Nephron (organoid): ENCODE data around the gene TUBA4B.
A peak's percentile ranks its signal among the peaks of the same experiment; 100 is the strongest.

ENCODE experiments used
- H3K27ac Mint-ChIP-seq, 3 experiments: 2 replicates each; pipeline ENCODE4 v1.8.0; 2020; ENCODE audit warnings: mixed read lengths in 3 of 3, mild to moderate bottlenecking in 2 of 3, moderate library complexity in 1 of 3
- H3K27me3 Mint-ChIP-seq: 2 replicates; pipeline ENCODE4 v1.8.0; 2021; ENCODE audit warnings: low read depth, mild to moderate bottlenecking, moderate library complexity, mixed read lengths
- H3K36me3 Mint-ChIP-seq: 2 replicates; pipeline ENCODE4 v1.8.0; 2020; ENCODE audit warnings: low read depth, mixed read lengths
- H3K4me1 Mint-ChIP-seq: 2 replicates; pipeline ENCODE4 v1.8.0; 2020; ENCODE audit warnings: mixed read lengths
- H3K4me3 Mint-ChIP-seq, 3 experiments: 2 replicates each; pipeline ENCODE4 v1.8.0; 2020; ENCODE audit warnings: mild to moderate bottlenecking in 3 of 3, mixed read lengths in 3 of 3, moderate library complexity in 2 of 3
- H3K9me3 Mint-ChIP-seq: 2 replicates; pipeline ENCODE4 v1.8.0; 2020; ENCODE audit warnings: mixed read lengths
- TF ChIP-seq, protein P1 (sequence below), 3 experiments: fragments of 200-600 bp; sonication (generic); IDR thresholded peaks; one replicate each; pipeline ENCODE4 v1.5.0; 2021; ENCODE audit warnings: antibody characterized with exemption in 3 of 3; ENCODE audit not compliant: unreplicated experiment in 3 of 3

Gene TUBA4B

GRCh38 chr2:219250049-219250781 is 2.8 kb upstream of the TUBA4B start:
- TF ChIP-seq, protein P1, sequence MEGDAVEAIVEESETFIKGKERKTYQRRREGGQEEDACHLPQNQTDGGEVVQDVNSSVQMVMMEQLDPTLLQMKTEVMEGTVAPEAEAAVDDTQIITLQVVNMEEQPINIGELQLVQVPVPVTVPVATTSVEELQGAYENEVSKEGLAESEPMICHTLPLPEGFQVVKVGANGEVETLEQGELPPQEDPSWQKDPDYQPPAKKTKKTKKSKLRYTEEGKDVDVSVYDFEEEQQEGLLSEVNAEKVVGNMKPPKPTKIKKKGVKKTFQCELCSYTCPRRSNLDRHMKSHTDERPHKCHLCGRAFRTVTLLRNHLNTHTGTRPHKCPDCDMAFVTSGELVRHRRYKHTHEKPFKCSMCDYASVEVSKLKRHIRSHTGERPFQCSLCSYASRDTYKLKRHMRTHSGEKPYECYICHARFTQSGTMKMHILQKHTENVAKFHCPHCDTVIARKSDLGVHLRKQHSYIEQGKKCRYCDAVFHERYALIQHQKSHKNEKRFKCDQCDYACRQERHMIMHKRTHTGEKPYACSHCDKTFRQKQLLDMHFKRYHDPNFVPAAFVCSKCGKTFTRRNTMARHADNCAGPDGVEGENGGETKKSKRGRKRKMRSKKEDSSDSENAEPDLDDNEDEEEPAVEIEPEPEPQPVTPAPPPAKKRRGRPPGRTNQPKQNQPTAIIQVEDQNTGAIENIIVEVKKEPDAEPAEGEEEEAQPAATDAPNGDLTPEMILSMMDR (IDR thresholded peaks at IDR 0.05; ENCODE audit: unreplicated experiment in 3 of 3), result no peak
- Mint-ChIP-seq H3K9me3 (no peaks in the 10 kb centered on the region), H3K4me1 (peaks cover 49% of the 10 kb centered on the region), H3K27me3 (peaks cover 46% of the 10 kb centered on the region), H3K36me3 (no peaks in the 10 kb centered on the region), H3K4me3 (peak overlapping the region in 2 of 3 experiments; percentile 59 to 68), H3K27ac (peak overlapping the region; percentile 98 to 99 (median 98))

- Mint-ChIP-seq H3K4me1 (peaks cover 49% of the 10 kb centered on the region), H3K27me3 (peaks cover 60% of the 10 kb centered on the region), H3K4me3 (peak overlapping the region; percentile 15 to 56 (median 51)), H3K36me3 (no peaks in the 10 kb centered on the region), H3K27ac (peak overlapping the region in 1 of 3 experiments; percentile 68), H3K9me3 (no peaks in the 10 kb centered on the region)
- TF ChIP-seq, protein P1 (IDR thresholded peaks at IDR 0.05; ENCODE audit: unreplicated experiment in 3 of 3), result no peak
These were observed 1.4 kb upstream of the TUBA4B start for GRCh38 chr2:219251656-219252055.

- no peaks in the 10 kb centered on the region for H3K36me3 Mint-ChIP-seq
- H3K27me3 Mint-ChIP-seq, result peaks cover 62% of the 10 kb centered on the region
- TF ChIP-seq, protein P1 (IDR thresholded peaks at IDR 0.05; ENCODE audit: unreplicated experiment in 3 of 3), result no peak
- H3K27ac Mint-ChIP-seq, result peak overlapping the region in 1 of 3 experiments; percentile 68
- H3K9me3 Mint-ChIP-seq, result no peaks in the 10 kb centered on the region
- H3K4me1 Mint-ChIP-seq, result peaks cover 49% of the 10 kb centered on the region
- peak overlapping the region; percentile 15 to 83 (median 77) for H3K4me3 Mint-ChIP-seq
These were observed 959 bp upstream of the TUBA4B start for GRCh38 chr2:219252084-219252483.

DNA sequence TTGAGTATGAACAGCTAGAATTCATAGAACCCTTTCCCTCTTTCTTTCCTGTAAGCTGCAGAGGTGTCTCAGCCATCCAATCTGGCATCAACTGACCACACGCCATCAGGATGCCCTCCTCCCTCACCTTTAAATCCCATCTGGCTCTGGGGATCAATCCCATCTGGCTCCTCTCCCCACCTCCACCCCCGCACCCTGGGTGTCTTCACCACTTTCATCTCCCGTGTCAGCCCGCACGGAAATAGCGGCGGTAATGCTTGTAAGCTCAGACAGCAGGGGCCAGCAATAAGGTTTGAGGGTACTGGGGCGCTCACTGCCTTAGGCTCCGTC is 508 bp upstream of the TUBA4B start:
- peak overlapping the region; percentile 77 to 83 (median 77) for H3K4me3 Mint-ChIP-seq
- H3K27ac Mint-ChIP-seq, result peak overlapping the region; percentile 15 to 75 (median 45)
- H3K27me3 Mint-ChIP-seq, result peaks cover 62% of the 10 kb centered on the region

GRCh38 chr2:219253753-219254589 is 928 bp downstream of the TUBA4B start, which contains the start of gene TUBA4A:
TSS of gene TUBA4A (minus strand) at chr2:219253918. CDS start at chr2:219253858, 60 bp downstream.
- peaks cover 43% of the 10 kb centered on the region for H3K4me1 Mint-ChIP-seq
- H3K27ac Mint-ChIP-seq, result peak within 1 kb of the TSS; percentile 15 to 75 (median 45)
- peaks cover 71% of the 10 kb centered on the region for H3K27me3 Mint-ChIP-seq
- peak within 1 kb of the TSS; percentile 77 to 83 (median 81) for H3K4me3 Mint-ChIP-seq
- H3K9me3 Mint-ChIP-seq, result no peaks in the 10 kb centered on the region
- H3K36me3 Mint-ChIP-seq, result no peaks in the 10 kb centered on the region
- TF ChIP-seq, protein P1 (IDR thresholded peaks at IDR 0.05; ENCODE audit: unreplicated experiment in 3 of 3), result no peak

More for the DNA sequence above, 508 bp upstream of the TUBA4B start:
- Mint-ChIP-seq H3K4me1 (peaks cover 49% of the 10 kb centered on the region), H3K9me3 (no peaks in the 10 kb centered on the region), H3K36me3 (no peaks in the 10 kb centered on the region)
- TF ChIP-seq, protein P1 (IDR thresholded peaks at IDR 0.05; ENCODE audit: unreplicated experiment in 3 of 3), result no peak
